HG02870 (cell line): ENCODE results near the gene ARHGEF37.
A peak's percentile ranks its signal among the peaks of the same experiment; 100 is the strongest.

Source experiments
- ATAC-seq: cut with Tn5 transposase; IDR thresholded peaks from one replicate; pipeline ENCODE4 v1.9.1; 2021; ENCODE audit warnings: mild to moderate bottlenecking, moderate library complexity; ENCODE audit not compliant: unreplicated experiment

ARHGEF37 gene

GRCh38 chr5:149671544-149671943 lies 90.2 kb downstream of the ARHGEF37 start:
- no peak for ATAC-seq

- no peak for ATAC-seq
Measured at GRCh38 chr5:149672701-149673476, 91.6 kb downstream of the ARHGEF37 start.

DNA sequence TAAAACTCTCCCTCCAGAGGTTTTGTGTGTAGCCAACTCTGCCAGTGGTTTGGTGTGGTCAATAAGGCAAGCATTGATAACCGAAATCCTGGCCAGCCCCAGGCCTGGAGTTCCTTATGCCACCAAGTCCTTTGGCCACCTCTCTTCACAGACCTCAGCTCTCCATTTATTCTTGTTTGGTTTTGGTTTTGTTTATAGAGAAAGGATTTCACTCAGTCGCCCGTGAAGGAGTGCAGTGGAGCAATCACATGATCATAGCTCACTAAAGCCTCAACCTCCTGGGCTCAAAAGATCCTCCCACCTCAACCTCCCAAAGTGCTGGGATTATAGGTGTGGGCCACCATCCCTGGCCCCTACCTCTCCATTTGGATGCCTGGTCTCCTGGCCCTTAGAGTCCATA lies 93.4 kb downstream of the ARHGEF37 start:
- ATAC-seq = no peak

DNA sequence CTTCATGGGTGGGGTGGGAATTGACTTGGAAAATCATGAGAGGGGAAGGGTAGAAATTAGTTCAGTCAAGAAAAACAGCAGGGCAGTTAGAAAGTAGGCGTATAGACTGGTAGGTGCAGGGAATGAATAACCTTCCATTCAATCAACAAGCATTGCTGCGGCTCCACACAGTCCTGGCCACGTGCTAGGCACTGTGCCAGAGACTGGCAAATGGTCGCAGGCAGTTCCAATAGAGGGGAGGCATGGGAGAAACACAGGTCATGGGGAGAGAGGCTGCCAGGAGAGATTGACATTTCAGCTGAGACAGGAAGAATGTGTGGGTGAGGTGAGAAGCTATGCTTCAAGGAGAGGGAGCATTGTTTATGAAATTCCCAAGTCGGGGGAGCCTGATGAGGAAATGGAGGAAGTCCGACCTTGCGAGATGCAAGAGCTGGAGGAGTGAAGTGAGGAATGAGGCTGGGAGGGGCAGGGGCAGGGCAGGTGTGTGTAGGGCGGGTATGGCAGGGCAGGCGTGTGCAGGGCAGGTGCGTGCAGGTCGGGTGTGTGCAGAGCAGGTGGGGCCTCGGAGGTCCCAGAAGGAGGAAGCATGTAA lies 94.4 kb downstream of the ARHGEF37 start:
- no peak for ATAC-seq

DNA sequence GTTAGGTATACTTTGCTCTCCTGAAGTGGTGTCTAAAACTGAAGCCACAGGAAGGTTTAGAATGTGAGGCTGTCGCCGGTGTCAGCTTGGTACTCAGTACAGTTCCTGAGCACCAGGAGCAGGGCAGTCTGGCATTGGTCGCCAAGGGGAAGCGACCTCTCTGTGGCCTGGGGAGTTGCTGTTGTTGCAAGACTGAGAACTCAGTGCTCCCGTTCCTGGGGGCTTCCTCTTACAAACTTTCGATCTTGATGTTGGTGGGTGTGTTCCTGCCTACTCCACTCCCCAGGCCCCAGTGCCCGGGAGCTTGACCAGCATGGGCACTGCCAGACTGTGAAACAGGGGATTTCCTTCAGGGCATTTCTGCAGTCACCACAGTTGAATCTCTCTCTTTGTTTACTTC lies 96.4 kb downstream of the ARHGEF37 start:
- no peak for ATAC-seq

DNA sequence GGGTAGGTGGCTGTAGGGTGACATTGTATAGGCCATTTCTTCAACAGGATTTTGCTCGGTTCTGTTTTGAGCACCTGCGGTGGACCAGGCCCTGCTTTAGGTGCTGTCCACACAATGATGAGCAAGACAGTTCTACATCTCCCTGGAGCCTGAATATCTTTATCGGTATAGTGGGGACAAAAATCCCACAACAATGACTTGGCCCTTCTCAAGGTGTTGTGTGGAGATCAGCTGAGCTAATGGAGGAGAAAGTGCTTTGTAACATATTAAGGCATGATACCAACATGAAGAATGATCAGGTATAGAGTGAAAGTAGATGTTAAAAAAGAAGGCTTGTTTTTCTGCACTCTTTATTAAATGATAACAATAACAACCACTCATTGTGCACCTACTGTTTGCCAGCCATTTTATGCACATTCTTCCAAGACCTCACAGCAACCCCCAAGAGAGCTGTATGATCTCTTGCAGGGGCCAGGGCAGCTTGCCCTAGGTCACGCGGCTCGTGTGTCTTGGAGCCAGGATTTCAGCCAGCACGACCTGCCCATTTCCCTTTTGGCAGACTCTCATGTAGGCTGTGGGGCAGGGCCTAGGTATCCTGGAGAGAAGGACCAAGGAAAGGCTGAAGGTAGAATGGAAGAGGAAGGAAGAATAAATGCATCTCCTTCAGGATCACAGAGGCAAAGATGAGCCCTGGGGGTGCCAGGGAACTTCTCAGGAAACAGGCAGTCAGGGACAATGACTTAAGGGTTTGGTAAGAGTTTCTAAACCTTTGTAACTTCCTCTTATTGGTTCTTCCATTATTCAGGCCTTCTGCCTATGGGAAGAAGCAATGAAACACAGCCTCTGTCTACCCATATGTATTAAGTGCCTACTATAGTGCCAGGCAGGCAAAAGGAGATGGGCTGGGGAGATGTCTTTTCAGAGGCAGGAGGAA lies 98.8 kb downstream of the ARHGEF37 start:
- ATAC-seq = peak; percentile 29

DNA sequence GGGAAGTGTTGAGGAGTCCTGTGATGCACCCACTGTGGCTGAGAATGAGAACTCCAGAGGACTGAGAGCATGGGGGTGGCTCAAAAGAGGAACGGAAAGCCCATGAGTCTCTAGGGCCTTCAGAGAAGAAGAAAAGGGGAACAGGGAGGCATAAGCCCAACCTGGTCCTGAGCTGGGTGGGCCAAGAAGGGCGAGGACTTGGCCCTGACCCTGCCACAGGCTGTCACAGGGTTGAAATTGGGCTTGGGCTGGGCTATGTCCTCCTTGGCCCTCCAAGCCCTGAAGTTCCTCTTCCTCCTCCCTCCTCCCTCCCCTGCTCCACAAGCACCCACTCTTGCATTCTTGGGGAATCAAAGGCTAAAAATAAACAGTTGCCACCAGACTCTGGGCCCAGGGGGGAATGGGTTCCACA lies 99.5 kb downstream of the ARHGEF37 start:
- ATAC-seq = peak; percentile 98

DNA sequence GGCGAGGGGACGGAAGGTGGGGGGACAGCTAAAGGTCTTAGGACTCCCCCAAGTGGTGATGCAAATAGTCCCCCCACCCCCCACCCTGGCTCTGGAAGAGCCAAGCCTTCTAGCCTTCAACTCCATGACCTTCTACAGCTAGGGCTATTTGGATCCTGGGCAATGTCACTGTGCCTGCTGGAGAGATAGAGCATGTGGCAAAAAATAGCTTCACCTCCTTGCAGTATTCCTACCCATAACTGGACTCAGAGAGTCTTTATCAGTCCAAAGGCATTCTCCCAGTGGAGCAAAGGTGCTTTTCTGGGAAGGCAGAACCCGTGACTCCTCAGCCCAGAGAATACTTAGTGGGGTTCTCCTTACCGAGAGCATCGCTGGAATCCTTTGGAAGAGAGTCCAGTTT lies 100.0 kb downstream of the ARHGEF37 start:
- ATAC-seq = no peak

DNA sequence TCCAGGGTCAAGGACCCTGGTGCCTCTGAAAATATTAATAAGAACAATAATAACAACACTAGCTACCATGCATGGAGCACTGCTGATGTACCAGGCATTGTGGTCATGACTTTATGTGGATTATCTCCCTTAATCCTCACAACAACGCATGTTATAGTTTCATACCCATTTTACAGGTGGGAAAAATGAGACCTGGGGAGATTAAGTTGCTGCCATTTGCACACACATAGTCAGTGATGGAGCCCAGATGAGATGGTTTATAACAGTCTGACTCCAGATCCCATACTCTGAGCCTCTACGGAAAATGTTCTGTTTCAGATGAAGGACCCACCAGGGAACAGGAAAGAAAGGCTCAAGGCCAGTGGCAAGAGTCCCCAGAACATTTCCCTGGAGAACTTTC lies 100.6 kb downstream of the ARHGEF37 start:
- ATAC-seq = no peak

- ATAC-seq = no peak
Measured at GRCh38 chr5:149682532-149683075, 101.3 kb downstream of the ARHGEF37 start.

- no peak for ATAC-seq
Measured at GRCh38 chr5:149683964-149684363, 102.7 kb downstream of the ARHGEF37 start.

GRCh38 chr5:149684371-149684770 lies 103.1 kb downstream of the ARHGEF37 start:
- no peak for ATAC-seq
